IMR-90 (cell line): ENCODE data around the gene MAGI1. TPM values are rescaled to one million over a fixed set of nuclear protein-coding genes. Genes with fewer than 3 reads are reported as not detected.
A peak's percentile ranks its signal among the peaks of the same experiment; 100 is the strongest.

ENCODE experiments used
- ATAC-seq: fragments of 200-7000 bp; cut with Tn5 transposase; 2 replicates; pipeline ENCODE4 v1.9.1; 2020; ENCODE audit warnings: low read depth, mild to moderate bottlenecking, moderate library complexity
- BruUV-seq: library from RNA; stranded (reverse); fragments of 400-500 nt; replicated peaks from 2 replicates; lab custom pipeline; 2021; lab: Mats Ljungman, UMichigan
- CTCF ChIA-PET: fragments of 300-600 bp; formaldehyde crosslinking; extraction: SDS; loops from one replicate; lab custom pipeline; 2021; ENCODE audit warnings: antibody characterized with exemption; lab: Yijun Ruan, JAX
- POLR2A ChIA-PET: fragments of 300-600 bp; sonication (Branson Sonifier 250); formaldehyde crosslinking; loops from one replicate; lab custom pipeline; 2022; ENCODE audit warnings: antibody characterized with exemption; ENCODE audit not compliant: unreplicated experiment; lab: Charles Lee
- DNase-seq: peaks from one replicate; pipeline ENCODE4 v3.0.0; 2013
- H2AFZ ChIP-seq: replicated peaks from 2 replicates; pipeline ENCODE3; 2013; ENCODE audit warnings: low read length, mild to moderate bottlenecking; ENCODE audit not compliant: poor library complexity
- H2AK5ac ChIP-seq: 2 replicates; pipeline ENCODE4 v1.6.1; 2013; ENCODE audit warnings: low read depth, low read length, inconsistent platforms
- H2AK9ac ChIP-seq: replicated peaks from 2 replicates; pipeline ENCODE3; 2013; ENCODE audit warnings: mild to moderate bottlenecking, low read depth, low read length, moderate library complexity; ENCODE audit not compliant: poor library complexity
- H2BK120ac ChIP-seq: 2 replicates; pipeline ENCODE4 v1.6.1; 2013; ENCODE audit warnings: low read depth, low read length, inconsistent platforms
- H2BK15ac ChIP-seq: 3 replicates; pipeline ENCODE4 v1.6.1; 2013; ENCODE audit warnings: low read depth, low read length, inconsistent platforms
- H2BK20ac ChIP-seq: 2 replicates; pipeline ENCODE4 v1.6.1; 2013; ENCODE audit warnings: low read depth, mild to moderate bottlenecking, inconsistent platforms, low read length, moderate library complexity
- H2BK5ac ChIP-seq: 2 replicates; pipeline ENCODE4 v1.6.1; 2013; ENCODE audit warnings: mild to moderate bottlenecking, low read depth, low read length, inconsistent platforms; ENCODE audit not compliant: poor library complexity, severe bottlenecking
- H3K14ac ChIP-seq: replicated peaks from 2 replicates; pipeline ENCODE4 v1.6.1; 2013; ENCODE audit warnings: low read depth, low read length, inconsistent platforms
- H3K18ac ChIP-seq: 2 replicates; pipeline ENCODE4 v1.6.1; 2013; ENCODE audit warnings: low read depth, low read length, control low read depth
- H3K23ac ChIP-seq: 2 replicates; pipeline ENCODE4 v1.6.1; 2013; ENCODE audit warnings: low read depth, low read length, inconsistent platforms
- H3K27ac ChIP-seq: 2 replicates; pipeline ENCODE4 v1.5.1; 2013; ENCODE audit warnings: mild to moderate bottlenecking, control low read depth, low read length; ENCODE audit not compliant: insufficient read depth
- H3K27me3 ChIP-seq: 2 replicates; pipeline ENCODE4 v1.6.1; 2013; ENCODE audit warnings: low read length; ENCODE audit not compliant: control insufficient read depth, insufficient read depth
- H3K36me3 ChIP-seq: 2 replicates; pipeline ENCODE4 v1.6.1; 2013; ENCODE audit warnings: low read length, mixed read lengths; ENCODE audit not compliant: control insufficient read depth, insufficient read depth
- H3K4ac ChIP-seq: 2 replicates; pipeline ENCODE4 v1.6.1; 2013; ENCODE audit warnings: low read depth, low read length, inconsistent platforms
- H3K4me1 ChIP-seq: 2 replicates; pipeline ENCODE4 v1.6.1; 2013; ENCODE audit warnings: low read length, mixed read lengths; ENCODE audit not compliant: control insufficient read depth, insufficient read depth
- H3K4me2 ChIP-seq: 2 replicates; pipeline ENCODE4 v1.6.1; 2013; ENCODE audit warnings: low read depth, mild to moderate bottlenecking, control low read depth, low read length, moderate library complexity
- H3K4me3 ChIP-seq: 2 replicates; pipeline ENCODE4 v1.5.1; 2013; ENCODE audit warnings: low read depth, mild to moderate bottlenecking, control low read depth, low read length, moderate library complexity; ENCODE audit not compliant: insufficient read depth
- H3K56ac ChIP-seq: 2 replicates; pipeline ENCODE4 v1.6.1; 2013; ENCODE audit warnings: low read length, inconsistent platforms; ENCODE audit not compliant: insufficient read depth; ENCODE audit errors: extremely low read depth
- H3K79me1 ChIP-seq, 2 experiments: 2 replicates each; pipeline ENCODE4 v1.6.1; 2013; ENCODE audit warnings: low read length in 2 of 2, inconsistent platforms in 1 of 2, low read depth in 1 of 2
- H3K9ac ChIP-seq: 2 replicates; pipeline ENCODE4 v1.6.1; 2013; ENCODE audit warnings: low read depth, low read length, control low read depth
- H3K9me1 ChIP-seq: 2 replicates; pipeline ENCODE4 v1.6.1; 2013; ENCODE audit warnings: low read length, inconsistent platforms; ENCODE audit not compliant: insufficient read depth
- H3K9me3 ChIP-seq: 2 replicates; pipeline ENCODE4 v1.6.1; 2013; ENCODE audit warnings: low read length; ENCODE audit not compliant: control insufficient read depth, insufficient read depth
- H4K20me1 ChIP-seq: 2 replicates; pipeline ENCODE4 v1.6.1; 2013; ENCODE audit warnings: low read length, inconsistent platforms; ENCODE audit not compliant: insufficient read depth
- H4K5ac ChIP-seq: 2 replicates; pipeline ENCODE4 v1.6.1; 2013; ENCODE audit warnings: mild to moderate bottlenecking, low read depth, low read length, control low read depth
- H4K8ac ChIP-seq, 2 experiments: 2 replicates each; pipeline ENCODE4 v1.6.1; 2013; ENCODE audit warnings: low read depth in 2 of 2, low read length in 2 of 2, control low read depth in 1 of 2, inconsistent platforms in 1 of 2
- H4K91ac ChIP-seq: 2 replicates; pipeline ENCODE4 v1.6.1; 2013; ENCODE audit warnings: low read depth, low read length, inconsistent platforms; ENCODE audit not compliant: insufficient read depth
- WGBS, 2 experiments: methylation state at CpG; one replicate each; pipeline versions ENCODE4 v1.1.5 to v1.1.7; 2013; ENCODE audit warnings: missing lambda C conversion rate in 2 of 2; ENCODE audit not compliant: insufficient read length in 1 of 2; ENCODE audit errors: extremely low coverage in 2 of 2; 5-methylcytosine and 5-hydroxymethylcytosine counted together
- dilution Hi-C: fragments of 300-500 bp; cut with HindIII; formaldehyde crosslinking; loops from one replicate; pipeline ENCODE4 v1.14.3; 2018; ENCODE audit warnings: low sequenced_read_pairs; ENCODE audit not compliant: unreplicated experiment
- in situ Hi-C: fragments of 300-500 bp; cut with MboI; formaldehyde crosslinking; loops from 3 replicates; pipeline ENCODE4 v1.14.3; 2019; ENCODE audit warnings: low sequenced_read_pairs, inconsistent platforms, mixed read lengths
- intact Hi-C: fragments of 100-400 bp; cut with micrococcal nuclease; formaldehyde crosslinking; loops from 2 replicates; pipeline ENCODE4 v1.10.0; 2022
- polyA plus RNA-seq, 3 experiments: library from polyadenylated mRNA; depleted of rRNA; stranded (reverse); fragments of >200 nt; gene quantifications; 2 replicates each; pipeline ENCODE4 v1.2.3, GENCODE V29; 2012; ENCODE audit warnings: low replicate concordance in 1 of 3
- total RNA-seq: library from RNA; depleted of rRNA; stranded (reverse); fragments of >200 nt; gene quantifications from 2 replicates; pipeline ENCODE4 v1.2.3, GENCODE V29; 2012
- TF ChIP-seq, protein P1 (sequence below): fragments of 150-350 bp; IDR thresholded peaks from 2 replicates; pipeline ENCODE4 v1.6.1; 2016; ENCODE audit warnings: low read depth, mild to moderate bottlenecking, low read length, moderate library complexity, borderline replicate concordance
- TF ChIP-seq, protein P2 (sequence below): fragments of 150-350 bp; IDR thresholded peaks from 2 replicates; pipeline ENCODE4 v1.6.1; 2017; ENCODE audit warnings: mild to moderate bottlenecking, antibody characterized with exemption, low read length, low read depth

MAGI1 gene
- total and polyA plus RNA-seq, 2 of the 4 experiments (the other 2 are of a cell fraction): 14.5 to 24.2 TPM

DNA sequence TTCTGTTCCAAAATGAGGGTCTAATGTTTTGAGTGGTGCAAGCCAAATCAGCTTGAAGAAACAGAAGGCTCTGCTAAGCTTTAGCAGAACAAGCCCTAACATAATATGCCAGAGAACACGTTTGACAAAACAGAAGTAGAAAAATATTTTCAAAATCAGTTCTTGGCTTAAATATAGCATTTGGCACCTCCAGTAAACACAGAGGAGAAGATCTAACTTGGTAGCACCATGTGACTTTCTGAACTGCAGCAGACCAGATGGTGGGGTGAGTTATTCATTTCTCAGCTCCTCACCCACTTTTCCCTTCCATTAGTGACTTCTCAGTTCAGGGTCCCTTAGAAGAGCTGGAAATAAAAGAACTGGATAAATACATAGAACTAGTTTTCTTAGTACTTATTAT, 395.8 kb downstream of the MAGI1 start:
- TF ChIP-seq, protein P1, sequence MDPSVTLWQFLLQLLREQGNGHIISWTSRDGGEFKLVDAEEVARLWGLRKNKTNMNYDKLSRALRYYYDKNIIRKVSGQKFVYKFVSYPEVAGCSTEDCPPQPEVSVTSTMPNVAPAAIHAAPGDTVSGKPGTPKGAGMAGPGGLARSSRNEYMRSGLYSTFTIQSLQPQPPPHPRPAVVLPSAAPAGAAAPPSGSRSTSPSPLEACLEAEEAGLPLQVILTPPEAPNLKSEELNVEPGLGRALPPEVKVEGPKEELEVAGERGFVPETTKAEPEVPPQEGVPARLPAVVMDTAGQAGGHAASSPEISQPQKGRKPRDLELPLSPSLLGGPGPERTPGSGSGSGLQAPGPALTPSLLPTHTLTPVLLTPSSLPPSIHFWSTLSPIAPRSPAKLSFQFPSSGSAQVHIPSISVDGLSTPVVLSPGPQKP: no peak
- TF ChIP-seq, protein P2, sequence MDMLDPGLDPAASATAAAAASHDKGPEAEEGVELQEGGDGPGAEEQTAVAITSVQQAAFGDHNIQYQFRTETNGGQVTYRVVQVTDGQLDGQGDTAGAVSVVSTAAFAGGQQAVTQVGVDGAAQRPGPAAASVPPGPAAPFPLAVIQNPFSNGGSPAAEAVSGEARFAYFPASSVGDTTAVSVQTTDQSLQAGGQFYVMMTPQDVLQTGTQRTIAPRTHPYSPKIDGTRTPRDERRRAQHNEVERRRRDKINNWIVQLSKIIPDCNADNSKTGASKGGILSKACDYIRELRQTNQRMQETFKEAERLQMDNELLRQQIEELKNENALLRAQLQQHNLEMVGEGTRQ: peak; percentile 10; the same call in 1 of the 2 replicates
- 0 out of 2 replicates have a peak overlapping the region, but pooled peaks have one; percentile 15 for H2AK5ac ChIP-seq
- no peak overlapping the region for H3K18ac ChIP-seq
- no peaks in the 10 kb centered on the region for H3K27me3 ChIP-seq
- H3K4me1 ChIP-seq: peaks cover 5% of the 10 kb centered on the region
- no peak for ATAC-seq
- no peaks in the 10 kb centered on the region for H3K36me3 ChIP-seq
- H2AFZ ChIP-seq: no peak overlapping the region
- no peak overlapping the region for H2BK5ac ChIP-seq
- no peak overlapping the region for H2AK9ac ChIP-seq
- H4K5ac ChIP-seq: no peak overlapping the region
- no peak overlapping the region for H4K8ac ChIP-seq
- no peaks in the 10 kb centered on the region for H3K9me1 ChIP-seq
- peak overlapping the region; percentile 48; the same call in 1 of the 2 replicates for H3K4me2 ChIP-seq
- dilution Hi-C loops (no loop called here), intact Hi-C loops (no loop called here), in situ Hi-C loops (no loop called here)
- no peak overlapping the region for H2BK120ac ChIP-seq
- H4K91ac ChIP-seq: no peak overlapping the region
- ChIA-PET CTCF (interaction anchor here (0.9 to 1.8 kb wide), 2 partner anchors 10 to 40 kb away, joined by 3 to 4 read pairs; no protein-coding TSS in a partner anchor), POLR2A (no interaction called here)
- H2BK15ac ChIP-seq: no peak overlapping the region
- no peak overlapping the region for H2BK20ac ChIP-seq
- no TSS peak for BruUV-seq
- no peak overlapping the region for H3K4me3 ChIP-seq
- H4K20me1 ChIP-seq: no peaks in the 10 kb centered on the region
- H3K4ac ChIP-seq: no peak overlapping the region
- WGBS, 2 experiments: no CpG with 5 or more reads among the region's 1 CpG
- H3K27ac ChIP-seq: no peak overlapping the region
- peaks cover 2% of the 10 kb centered on the region; the same call in 1 of the 2 replicates for H3K9me3 ChIP-seq
- H3K23ac ChIP-seq: no peak overlapping the region
- peaks cover 5 to 25% of the 10 kb centered on the region in 2 experiments for H3K79me1 ChIP-seq
- DNase-seq: no peak
- no peak overlapping the region for H3K14ac ChIP-seq
- no peak overlapping the region for H3K9ac ChIP-seq
- no peak overlapping the region for H3K56ac ChIP-seq
